ENCODE measurements around the gene SCN4A.

- TF ChIP-seq, protein P1, sequence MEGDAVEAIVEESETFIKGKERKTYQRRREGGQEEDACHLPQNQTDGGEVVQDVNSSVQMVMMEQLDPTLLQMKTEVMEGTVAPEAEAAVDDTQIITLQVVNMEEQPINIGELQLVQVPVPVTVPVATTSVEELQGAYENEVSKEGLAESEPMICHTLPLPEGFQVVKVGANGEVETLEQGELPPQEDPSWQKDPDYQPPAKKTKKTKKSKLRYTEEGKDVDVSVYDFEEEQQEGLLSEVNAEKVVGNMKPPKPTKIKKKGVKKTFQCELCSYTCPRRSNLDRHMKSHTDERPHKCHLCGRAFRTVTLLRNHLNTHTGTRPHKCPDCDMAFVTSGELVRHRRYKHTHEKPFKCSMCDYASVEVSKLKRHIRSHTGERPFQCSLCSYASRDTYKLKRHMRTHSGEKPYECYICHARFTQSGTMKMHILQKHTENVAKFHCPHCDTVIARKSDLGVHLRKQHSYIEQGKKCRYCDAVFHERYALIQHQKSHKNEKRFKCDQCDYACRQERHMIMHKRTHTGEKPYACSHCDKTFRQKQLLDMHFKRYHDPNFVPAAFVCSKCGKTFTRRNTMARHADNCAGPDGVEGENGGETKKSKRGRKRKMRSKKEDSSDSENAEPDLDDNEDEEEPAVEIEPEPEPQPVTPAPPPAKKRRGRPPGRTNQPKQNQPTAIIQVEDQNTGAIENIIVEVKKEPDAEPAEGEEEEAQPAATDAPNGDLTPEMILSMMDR (IDR thresholded peaks at IDR 0.05) = no peak; the same call in 1 of the 2 replicates
- TF ChIP-seq SIN3A (IDR thresholded peaks at IDR 0.05; ENCODE audit: borderline replicate concordance, insufficient read depth, low read depth, low read length) = no peak
- no peak for TF ChIP-seq REST (IDR thresholded peaks at IDR 0.05; ENCODE audit: insufficient read depth in 1 of 2, low read depth in 2 of 2, low read length in 1 of 2)
Measured at GRCh38 chr17:63918305-63918704, 54.4 kb downstream of the SCN4A start.
